Measurements from ENCODE around the gene SCNM1.
"Not testable (repeated sequence)": the region's sequence is repeated elsewhere in the genome, so short reads cannot be mapped to it uniquely, and the experiment has no call there.

Gene SCNM1

DNA sequence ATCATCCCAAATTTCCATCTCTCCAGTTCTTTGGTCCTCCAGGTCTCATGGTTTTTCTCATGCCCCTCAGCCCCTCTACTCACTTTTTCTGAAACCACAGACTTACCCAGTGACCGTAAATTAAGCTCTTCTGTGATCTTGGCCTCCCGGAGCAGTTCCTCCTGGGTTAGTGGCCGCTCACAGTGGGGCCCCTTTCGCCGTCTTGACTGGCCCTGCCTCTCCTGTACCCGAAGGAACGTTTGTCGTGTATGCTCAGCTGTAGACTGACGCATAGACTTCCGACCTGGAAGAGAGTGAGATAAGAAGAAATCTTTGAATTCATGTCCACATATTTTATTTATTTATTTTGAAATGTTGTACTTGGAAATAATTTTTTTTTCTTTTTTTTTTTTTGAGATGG lies 18.3 kb downstream of the SCNM1 start:
- no peak overlapping the region for H3K4me3 ChIP-seq
- no peak overlapping the region for H3K27ac ChIP-seq

DNA sequence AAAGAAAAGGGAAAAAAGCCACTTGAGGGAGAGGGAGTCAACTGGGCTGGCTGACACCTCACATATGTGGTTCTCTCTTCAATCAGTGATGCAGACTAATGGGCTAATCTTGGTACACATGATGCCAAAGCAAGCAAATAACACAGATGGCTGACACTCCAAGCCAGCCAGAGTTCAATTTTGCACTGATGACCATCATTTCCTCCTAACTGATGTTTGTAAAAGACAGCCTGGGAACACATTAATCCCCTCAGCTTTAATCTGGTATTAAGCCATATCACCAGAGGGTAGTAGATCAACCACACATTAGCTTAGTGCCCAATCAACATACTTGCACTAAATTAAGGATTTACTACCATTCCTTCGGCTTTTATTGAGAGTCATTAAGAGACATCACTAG lies 21.3 kb downstream of the SCNM1 start:
- Histone ChIP-seq H3K4me3 (no peak overlapping the region), H3K27ac (peak overlapping the region in 1 of 21 experiments; percentile 34)

DNA sequence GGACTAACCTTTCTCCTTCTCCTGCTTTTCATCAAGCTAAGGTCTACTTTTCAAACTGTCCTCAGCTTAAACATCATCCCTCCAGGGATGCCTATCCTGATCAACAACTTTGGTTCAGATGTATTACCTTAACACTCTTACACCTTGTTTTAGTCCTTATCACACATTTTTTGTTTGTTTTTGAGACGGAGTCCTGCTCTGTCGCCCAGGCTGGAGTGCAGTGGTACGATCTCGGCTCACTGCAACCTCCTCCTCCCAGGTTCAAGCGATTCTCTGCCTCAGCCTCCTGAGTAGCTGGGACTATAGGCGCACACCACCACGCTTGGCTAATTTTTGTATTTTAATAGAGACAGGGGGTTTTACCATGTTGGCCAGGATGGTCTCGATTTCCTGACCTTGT lies 22.7 kb downstream of the SCNM1 start:
- Histone ChIP-seq H3K4me3 (peak overlapping the region in 5 of 7 experiments; percentile 49 to 86 (median 69)), H3K27ac (peak overlapping the region in 9 of 21 experiments; percentile 78 to 94 (median 90))

- H3K27ac ChIP-seq, result peak within 1 kb of the TSS; percentile 8 to 94 (median 88)
Observed at GRCh38 chr1:151189637-151190445, 23.9 kb downstream of the SCNM1 start, which contains the start of gene VPS72. Gene VPS72 (minus strand): TSS chr1:151190197. CDS start chr1:151190121, 76 bp downstream.

GRCh38 chr1:151192047-151192446 lies 26.1 kb downstream of the SCNM1 start:
- H3K27ac ChIP-seq, result no peak overlapping the region
- H3K4me3 ChIP-seq, result no peak overlapping the region

More at GRCh38 chr1:151189637-151190445, 23.9 kb downstream of the SCNM1 start, which contains the start of gene VPS72:
- H3K4me3 ChIP-seq, result peak within 1 kb of the TSS; percentile 49 to 86 (median 70)

DNA sequence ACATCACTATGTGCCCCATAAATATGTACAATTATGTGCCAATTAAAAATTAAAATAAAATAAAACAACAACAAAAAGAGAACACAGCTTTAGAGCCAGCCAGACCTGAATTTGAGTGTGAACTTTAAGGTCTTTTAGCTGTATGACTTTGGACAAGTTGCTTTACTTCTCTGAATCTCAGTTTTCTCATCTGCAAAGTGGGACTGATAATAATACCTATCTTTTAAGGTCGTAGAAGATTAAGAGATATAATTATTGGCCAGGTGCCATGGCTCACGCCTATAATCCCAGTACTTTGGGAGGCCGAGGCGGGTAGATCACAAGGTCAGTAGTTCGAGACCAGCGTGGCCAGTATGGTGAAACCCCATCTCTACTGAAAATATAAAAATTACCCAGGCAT lies 27.4 kb downstream of the SCNM1 start:
- Histone ChIP-seq H3K27ac (peak overlapping the region in 1 of 21 experiments; percentile 96), H3K4me3 (no peak overlapping the region)

GRCh38 chr1:151193856-151194255 lies 27.9 kb downstream of the SCNM1 start:
- Histone ChIP-seq H3K27ac (peak overlapping the region in 4 of 21 experiments; percentile 77 to 97 (median 88)), H3K4me3 (no peak overlapping the region)

DNA sequence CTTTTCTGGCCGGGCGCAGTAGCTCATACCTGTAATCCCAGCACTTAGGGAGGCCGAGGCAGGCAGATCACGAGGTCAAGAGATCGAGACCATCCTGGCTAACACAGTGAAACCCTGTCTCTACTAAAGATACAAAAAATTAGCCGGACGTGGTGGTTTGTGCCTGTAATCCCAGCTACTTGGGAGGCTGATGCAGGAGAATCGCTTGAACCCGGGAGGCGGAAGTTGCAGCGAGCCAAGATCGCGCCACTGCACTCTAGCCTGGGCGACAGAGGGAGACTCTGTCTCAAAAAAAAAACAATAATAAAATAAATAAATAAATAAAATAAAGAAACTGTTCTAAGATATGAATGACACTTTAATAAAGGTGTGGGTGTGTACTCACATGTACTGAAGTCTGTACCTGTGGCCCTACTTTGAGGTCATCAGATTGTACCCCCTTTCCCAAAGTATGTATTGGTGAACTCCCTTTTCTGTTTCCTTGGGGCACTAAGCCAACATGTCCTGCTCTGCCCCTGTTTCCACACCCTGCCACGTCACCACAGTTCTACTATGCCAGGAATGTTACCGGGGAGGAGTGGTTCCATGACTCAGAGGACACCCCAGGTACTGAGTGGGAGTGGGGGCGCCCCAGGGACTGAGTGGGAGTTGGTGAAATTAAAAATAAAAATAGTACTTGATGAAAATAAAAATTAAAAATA lies 29.1 kb downstream of the SCNM1 start:
- Histone ChIP-seq H3K27ac (peak overlapping the region in 19 of 21 experiments; percentile 55 to 97 (median 78)), H3K4me3 (peak overlapping the region in 3 of 7 experiments; percentile 1 to 23 (median 6))

- Histone ChIP-seq H3K4me3 (peak overlapping the region in 4 of 7 experiments; percentile 1 to 23 (median 4)), H3K27ac (peak overlapping the region in 20 of 21 experiments; percentile 55 to 97 (median 78))
Observed at GRCh38 chr1:151196292-151196800, 30.4 kb downstream of the SCNM1 start.

GRCh38 chr1:151197863-151198253 lies 31.9 kb downstream of the SCNM1 start:
- H3K4me3 ChIP-seq, result peak overlapping the region; percentile 71 to 91 (median 85)
- peak overlapping the region in 19 of 21 experiments; percentile 32 to 97 (median 93) for H3K27ac ChIP-seq

DNA sequence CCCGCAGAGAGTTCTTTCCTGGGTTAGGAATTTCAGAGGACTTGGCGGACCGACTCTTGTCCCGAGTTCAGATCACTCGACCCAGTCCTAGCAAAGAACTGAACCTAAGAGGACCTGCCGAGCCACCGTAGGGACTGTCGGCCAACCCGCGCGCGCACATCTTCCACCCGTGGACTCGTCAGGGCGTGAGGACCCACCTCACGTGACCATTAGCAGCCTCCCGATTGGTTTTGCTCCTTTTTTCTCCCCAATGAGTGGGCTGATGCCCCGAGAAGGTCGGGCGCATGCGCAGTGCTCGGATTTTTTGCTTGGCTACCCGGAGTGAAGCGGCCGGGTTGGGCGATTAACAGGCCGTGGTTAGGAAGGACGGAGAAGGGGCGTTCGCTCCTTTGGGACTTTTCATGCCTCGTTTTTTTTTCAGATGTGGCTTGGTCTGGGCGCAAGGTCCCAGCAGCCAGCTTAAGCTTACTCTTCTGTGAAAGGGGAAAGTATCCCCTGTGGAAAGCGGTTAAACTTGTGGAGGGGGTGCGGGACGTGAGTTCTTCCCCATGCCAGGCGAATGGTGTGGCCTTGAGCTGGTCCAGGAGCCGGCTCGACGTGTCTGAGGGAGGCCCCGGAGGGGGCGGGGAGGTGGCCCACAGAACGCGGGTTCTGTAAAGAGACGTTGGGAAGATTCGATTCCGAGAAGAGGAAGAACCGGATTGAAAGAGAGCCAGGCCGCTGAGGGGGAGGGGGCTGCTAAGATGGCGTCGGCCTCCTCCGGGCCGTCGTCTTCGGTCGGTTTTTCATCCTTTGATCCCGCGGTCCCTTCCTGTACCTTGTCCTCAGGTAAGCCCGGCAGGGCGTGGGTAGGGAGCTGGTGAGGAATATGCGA lies 32.5 kb downstream of the SCNM1 start, which contains the start of gene PIP5K1A:
Gene PIP5K1A, plus strand, starts transcription at position 299 of the 874 bp plus-strand sequence. Its CDS starts 445 bp downstream, at position 744.
- peak within 1 kb of the TSS; percentile 71 to 91 (median 85) for H3K4me3 ChIP-seq
- H3K27ac ChIP-seq, result peak within 1 kb of the TSS; percentile 28 to 97 (median 93)

DNA sequence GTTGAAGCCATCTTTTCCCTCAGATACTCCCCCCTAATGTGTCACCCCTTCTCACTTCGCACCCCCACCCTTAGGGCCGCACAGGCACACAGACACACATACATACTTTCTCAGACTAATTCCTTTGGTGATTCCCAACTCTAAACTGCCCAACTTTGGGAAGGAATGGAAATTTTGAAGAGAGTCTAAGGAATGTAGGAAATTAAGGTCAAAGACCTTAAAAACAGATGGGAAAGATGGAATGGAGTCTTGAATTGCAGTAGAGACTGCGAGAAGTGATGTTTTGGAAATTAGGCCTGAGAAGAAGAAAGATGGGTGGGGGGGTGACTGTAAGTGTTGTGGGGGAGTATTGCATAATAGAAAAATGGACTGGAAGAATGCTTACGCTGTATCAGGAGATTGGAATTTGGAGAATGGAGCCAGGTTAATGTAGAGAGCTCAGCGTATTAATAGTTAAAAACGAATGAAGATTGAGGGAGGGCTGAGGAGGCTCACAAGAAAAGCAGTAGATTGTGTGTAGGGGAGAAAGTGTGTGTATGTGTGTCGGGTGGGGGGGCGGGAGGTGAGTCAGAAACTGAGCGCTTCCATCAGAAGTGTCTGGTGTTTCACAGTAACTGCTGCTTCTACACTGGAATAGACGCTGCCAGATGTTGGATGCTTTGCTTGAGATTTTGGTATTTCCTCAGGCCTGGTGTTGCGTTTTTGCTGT lies 34.1 kb downstream of the SCNM1 start:
- H3K4me3 ChIP-seq, result peak overlapping the region; percentile 71 to 91 (median 85)
- peak overlapping the region in 20 of 21 experiments; percentile 81 to 97 (median 93) for H3K27ac ChIP-seq

DNA sequence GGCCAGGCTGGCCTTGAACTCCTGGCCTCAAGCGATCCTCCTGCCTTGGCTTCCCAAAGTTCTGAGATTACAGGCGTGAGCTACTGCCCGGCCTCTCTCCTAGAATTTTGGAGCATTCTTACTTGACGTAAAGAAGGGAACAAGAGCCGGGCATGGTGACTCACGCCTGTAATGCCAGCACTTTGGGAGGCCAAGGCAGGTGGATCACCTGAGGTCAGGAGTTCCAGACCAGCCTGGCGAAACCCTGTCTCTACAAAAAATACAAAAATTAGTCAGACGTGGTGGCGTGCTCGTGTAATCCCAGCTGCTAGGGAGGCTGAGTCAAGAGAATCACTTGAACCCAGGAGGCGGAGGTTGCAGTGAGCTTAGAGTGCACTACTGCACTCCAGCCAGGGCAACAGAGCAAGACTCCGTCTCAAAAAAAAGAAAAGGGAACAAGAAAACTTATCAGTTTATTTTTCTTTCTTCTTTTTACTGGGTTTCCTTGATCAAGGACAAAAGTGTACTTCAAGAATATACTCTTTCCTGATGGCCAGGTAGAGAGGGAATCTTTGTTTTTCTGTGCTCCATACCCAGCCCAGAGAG lies 39.5 kb downstream of the SCNM1 start:
- H3K4me3 ChIP-seq, H3K27ac ChIP-seq: not testable (repeated sequence)

DNA sequence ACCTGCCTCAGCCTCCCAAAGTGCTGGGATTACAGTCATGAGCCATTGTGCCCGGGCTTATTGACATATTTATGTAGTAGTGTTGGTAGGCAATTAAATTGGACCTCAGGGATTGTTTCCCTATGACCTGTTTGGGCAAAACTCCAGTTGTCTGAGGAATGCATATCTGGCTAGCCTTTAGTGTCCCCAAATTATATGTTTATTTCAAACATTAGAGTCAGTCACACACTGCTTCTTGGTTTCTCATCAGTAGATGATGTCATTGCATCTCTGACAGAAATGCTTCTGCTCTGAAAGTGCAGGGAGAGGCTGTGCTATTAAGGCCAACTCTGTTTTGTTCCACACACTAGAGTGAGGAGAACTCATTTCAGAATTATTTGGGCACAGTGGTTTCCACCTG lies 44.9 kb downstream of the SCNM1 start:
- no peak overlapping the region for H3K4me3 ChIP-seq

DNA sequence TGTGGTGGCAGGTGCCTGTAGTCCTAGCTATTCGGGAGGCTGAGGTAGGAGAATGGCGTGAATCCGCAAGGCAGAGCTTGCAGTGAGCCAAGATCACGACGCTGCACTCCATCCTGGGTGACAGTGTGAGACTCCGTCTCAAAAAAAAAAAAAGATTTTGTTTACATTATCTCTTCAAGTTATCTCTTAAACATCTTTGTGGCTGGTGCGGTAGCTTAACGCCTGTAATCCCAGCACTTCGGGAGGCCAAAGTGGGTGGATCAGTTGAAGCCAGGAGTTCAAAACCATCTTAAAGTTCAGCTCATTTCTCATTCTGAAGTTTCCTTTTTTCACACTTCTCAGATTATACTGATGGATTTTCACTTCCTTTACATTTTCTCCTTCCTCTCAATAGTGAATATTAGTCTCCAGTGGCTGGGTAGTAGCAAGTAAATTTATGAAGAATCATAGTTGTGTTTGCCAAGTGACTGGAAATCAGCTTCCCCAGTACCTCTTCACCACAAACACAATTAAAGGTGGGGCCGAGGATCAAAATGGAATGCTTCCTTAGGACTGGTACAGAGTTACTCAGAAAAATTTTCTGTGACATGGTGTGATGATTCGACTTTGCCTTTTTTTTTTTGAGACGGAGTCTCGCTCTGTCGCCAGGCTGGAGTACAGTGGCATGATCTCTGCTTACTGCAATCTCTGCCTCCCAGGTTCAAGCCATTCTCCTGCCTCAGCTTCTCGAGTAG lies 46.2 kb downstream of the SCNM1 start:
- no peak overlapping the region for H3K27ac ChIP-seq

More for the DNA sequence above, 44.9 kb downstream of the SCNM1 start:
- H3K27ac ChIP-seq, result no peak overlapping the region

GRCh38 chr1:151213560-151213959 lies 47.6 kb downstream of the SCNM1 start:
- H3K4me3 ChIP-seq, result no peak overlapping the region
- no peak overlapping the region for H3K27ac ChIP-seq

More for the DNA sequence above, 46.2 kb downstream of the SCNM1 start:
- no peak overlapping the region for H3K4me3 ChIP-seq
